GM18505 (cell line): ENCODE data around the gene ESRRG.

Experiments
- ATAC-seq: cut with Tn5 transposase; IDR thresholded peaks from one replicate; pipeline ENCODE4 v1.9.1; 2021; ENCODE audit not compliant: unreplicated experiment
- POLR2A ChIP-seq: IDR thresholded peaks from 4 replicates; pipeline ENCODE4 v1.6.1; 2011; ENCODE audit warnings: borderline replicate concordance; ENCODE audit not compliant: insufficient read depth, insufficient read length; ENCODE audit errors: extremely low read depth

ESRRG gene

GRCh38 chr1:216600730-216601609 is 122.3 kb downstream of the ESRRG start:
- no peak for TF ChIP-seq POLR2A
- ATAC-seq, result peak; percentile 88

GRCh38 chr1:216599851-216600250 is 123.4 kb downstream of the ESRRG start:
- ATAC-seq, result no peak
- TF ChIP-seq POLR2A, result no peak

- no peak for TF ChIP-seq POLR2A
- ATAC-seq, result no peak
Measured at GRCh38 chr1:216598448-216598847, 124.8 kb downstream of the ESRRG start.

DNA sequence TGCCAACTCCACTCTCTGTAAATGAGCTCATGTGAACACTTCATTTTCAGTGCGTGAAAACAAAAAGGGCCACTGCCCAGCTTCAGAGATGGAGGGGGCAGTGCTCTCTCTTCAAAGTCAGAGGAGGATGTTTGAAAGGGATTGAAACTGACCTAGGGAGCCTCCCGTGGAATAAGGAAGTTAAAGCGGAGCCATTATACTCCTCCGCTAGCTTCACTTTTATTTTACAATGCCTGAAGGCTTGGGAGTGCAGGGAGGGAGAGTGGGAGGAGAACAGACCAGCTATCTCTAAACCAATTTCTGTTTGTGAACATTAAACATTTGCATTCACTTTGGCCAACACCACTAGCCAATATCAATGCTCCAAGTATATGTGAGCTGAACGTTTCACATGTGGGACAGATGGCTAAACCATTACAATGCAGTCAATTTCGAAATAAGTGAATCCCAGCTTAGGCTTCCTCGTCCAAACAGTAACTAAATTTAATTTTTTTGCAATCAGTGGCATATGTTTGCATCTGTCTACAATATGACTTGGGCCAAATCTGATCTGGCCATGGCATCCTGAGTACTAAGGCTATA is 126.9 kb downstream of the ESRRG start:
- no peak for TF ChIP-seq POLR2A
- ATAC-seq, result no peak

DNA sequence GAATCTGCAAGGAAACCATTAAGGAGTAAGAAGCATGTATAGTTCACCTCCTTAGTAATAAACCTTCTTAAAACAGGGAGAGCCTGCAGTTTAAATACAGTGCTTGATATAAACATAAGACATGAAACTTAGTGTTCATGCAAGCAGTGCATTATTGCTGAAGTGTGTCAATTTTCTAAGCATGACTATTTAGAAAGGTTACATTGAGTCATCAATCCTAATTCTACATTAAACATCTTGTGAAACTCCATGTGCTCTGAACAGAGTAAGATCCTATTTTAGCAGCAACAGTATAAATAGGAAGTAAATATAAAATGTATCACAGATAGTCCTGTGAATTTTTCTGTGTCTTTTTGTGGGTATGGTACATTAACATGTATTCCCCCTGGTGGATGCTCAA is 135.5 kb downstream of the ESRRG start:
- no peak for ATAC-seq
- no peak for TF ChIP-seq POLR2A

DNA sequence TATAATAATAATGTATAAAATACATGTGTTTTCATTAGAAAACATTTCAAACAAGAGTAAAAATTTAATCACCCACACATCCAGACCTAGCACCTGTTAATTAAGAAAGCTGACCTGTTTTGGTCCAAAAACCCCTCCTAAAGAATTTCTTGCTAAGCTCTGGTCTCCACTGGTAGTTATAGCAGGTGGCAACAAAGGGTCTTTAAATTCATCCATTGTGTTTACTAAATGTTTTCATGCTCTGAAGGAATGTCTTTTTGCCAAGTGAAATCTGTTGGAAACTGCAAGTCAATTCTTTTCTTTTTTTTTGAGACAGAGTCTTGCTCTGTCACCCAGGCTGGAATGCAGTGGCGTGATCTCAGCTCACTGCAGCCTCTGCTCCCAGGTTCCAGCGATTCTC is 141.1 kb downstream of the ESRRG start:
- TF ChIP-seq POLR2A, result no peak
- ATAC-seq, result no peak

- no peak for ATAC-seq
- no peak for TF ChIP-seq POLR2A
Measured at GRCh38 chr1:216580538-216581057, 142.6 kb downstream of the ESRRG start.

DNA sequence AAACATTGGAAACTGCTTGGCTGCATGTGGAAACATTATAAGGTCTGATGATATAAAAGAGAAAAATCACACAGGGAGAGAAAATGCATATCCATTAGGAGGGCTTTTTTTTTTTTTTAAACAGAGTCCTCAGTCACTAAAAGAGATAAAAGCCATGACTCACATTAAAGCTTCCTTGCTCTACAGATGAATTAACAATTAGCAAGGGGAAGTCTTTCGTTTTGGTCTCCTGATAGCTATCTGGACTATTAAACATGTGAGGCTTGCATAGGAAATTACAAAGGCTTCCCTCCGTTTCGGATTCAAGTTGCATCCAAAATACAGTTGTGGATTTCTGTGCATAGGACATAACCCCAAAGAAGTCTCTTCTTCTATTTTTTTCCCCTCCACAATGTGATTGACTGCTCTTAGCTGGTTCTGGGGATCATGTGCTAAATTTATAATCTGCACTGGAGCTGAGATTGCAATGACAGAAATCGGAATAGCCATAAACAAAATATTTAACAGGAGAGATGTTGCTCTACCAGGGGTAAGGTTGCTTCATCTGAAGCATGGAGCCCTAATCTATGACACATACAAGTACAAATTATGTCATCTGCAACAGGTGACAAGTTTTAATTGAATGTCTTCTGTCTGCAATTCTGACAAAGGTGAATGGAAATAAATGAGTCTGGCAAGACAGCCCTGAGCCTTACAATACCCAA is 146.8 kb downstream of the ESRRG start:
- TF ChIP-seq POLR2A, result no peak

GRCh38 chr1:216566641-216567205 is 156.5 kb downstream of the ESRRG start:
- TF ChIP-seq POLR2A, result no peak
- ATAC-seq, result no peak

More for the DNA sequence above, 146.8 kb downstream of the ESRRG start:
- no peak for ATAC-seq

- TF ChIP-seq POLR2A, result no peak
- no peak for ATAC-seq
Measured at GRCh38 chr1:216563087-216563486, 160.1 kb downstream of the ESRRG start.

DNA sequence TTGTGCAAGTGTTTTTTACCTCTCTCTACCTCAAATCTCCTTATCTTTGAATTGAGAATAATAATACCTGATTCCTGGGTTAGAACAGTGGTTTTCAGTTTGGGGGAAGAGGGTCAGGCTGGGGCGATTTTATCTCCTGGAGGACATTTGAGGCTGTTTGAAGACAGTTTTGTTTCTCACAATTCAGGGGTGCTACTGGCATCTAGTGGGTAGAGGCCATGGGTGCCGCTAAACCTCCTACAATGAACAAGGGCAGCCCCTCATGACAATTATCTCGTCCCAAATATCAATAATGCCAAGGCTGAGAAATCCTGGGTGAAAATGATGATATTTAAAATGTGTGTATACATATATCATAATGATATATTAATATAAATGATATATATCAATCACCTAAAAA is 160.8 kb downstream of the ESRRG start:
- no peak for ATAC-seq
- no peak for TF ChIP-seq POLR2A

DNA sequence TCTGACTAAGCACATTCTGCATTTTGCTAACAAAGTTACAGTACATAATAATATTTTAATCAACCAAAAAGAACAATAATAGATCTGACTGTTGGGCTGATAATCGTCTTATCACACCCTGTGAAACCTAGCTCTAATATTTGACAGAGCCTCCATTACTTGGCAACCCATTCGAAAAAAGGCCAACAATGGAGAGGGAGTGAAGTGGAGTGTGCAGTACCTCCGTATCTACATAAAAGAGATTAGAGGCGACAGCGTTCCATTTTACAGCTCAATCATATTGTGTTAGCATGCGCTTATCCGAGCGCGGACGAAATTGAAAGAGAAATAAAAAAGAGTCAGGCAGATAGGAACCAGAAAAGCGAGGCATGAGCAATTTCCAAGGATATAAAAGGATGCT is 162.7 kb downstream of the ESRRG start:
- ATAC-seq, result no peak
- TF ChIP-seq POLR2A, result no peak

GRCh38 chr1:216559359-216559758 is 163.9 kb downstream of the ESRRG start:
- ATAC-seq, result no peak
- no peak for TF ChIP-seq POLR2A
